Pancreas (tissue), 10 donors: ENCODE measurements around the gene COPS6. TPM values are rescaled to one million over a fixed set of nuclear protein-coding genes. Genes with fewer than 3 reads are reported as not detected.

Experiments
- ATAC-seq, 4 donors: fragments of 200-7000 bp; cut with Tn5 transposase; one replicate each; pipeline versions ENCODE4 v1.8.0 to v1.9.1; 2020; ENCODE audit warnings: mild to moderate bottlenecking in 4 of 4, moderate library complexity in 4 of 4
- DNase-seq, 6 donors: peaks; one replicate each; pipeline ENCODE4 v3.0.0-alpha.2; 2020
- FAIRE-seq: peaks from 2 replicates; lab custom pipeline; 2012; peaks lifted over from hg19 to GRCh38; lab: Jason Lieb, UNC
- H3K27ac ChIP-seq, 4 donors: fragments of 200-600 bp; sonication (generic); 1 replicate in 3 of 4; 2 replicates in 1 of 4; pipeline versions ENCODE4 v1.5.0 to v1.8.0; 2020
- H3K27me3 ChIP-seq, 4 donors: fragments of 200-600 bp; one replicate each; pipeline ENCODE4 v1.8.0; 2021
- H3K36me3 ChIP-seq, 3 donors: fragments of 200-600 bp; sonication (generic) in 1 of 3; one replicate each; pipeline versions ENCODE4 v1.5.0 to v1.8.0; 2020 to 2021
- H3K4me1 ChIP-seq, 3 donors: fragments of 200-600 bp; one replicate each; pipeline ENCODE4 v1.8.0; 2021
- H3K4me3 ChIP-seq, 4 donors: fragments of 200-600 bp; sonication (generic) in 2 of 4; one replicate each; pipeline versions ENCODE4 v1.5.0 to v1.8.0; 2020 to 2021
- H3K9me3 ChIP-seq, 4 donors: fragments of 200-600 bp; one replicate each; pipeline ENCODE4 v1.8.0; 2021
- CTCF ChIP-seq, 4 donors: fragments of 200-600 bp; sonication (generic) in 3 of 4; IDR thresholded peaks; one replicate each; pipeline versions ENCODE4 v1.5.0 to v1.8.0; 2021; ENCODE audit warnings: antibody characterized with exemption in 4 of 4
- WGBS, 2 donors: extraction: QIAGEN DNeasy Blood & Tissue Kit; methylation state at CpG; one replicate each; pipeline ENCODE4 v1.1.7; 2013; 5-methylcytosine and 5-hydroxymethylcytosine counted together
- intact Hi-C, 3 donors: fragments of 100-400 bp; cut with DNase I; formaldehyde crosslinking; loops; one replicate each; pipeline versions ENCODE4 v1.11.1 to v1.14.2; 2022
- polyA plus RNA-seq, 2 donors: library from polyadenylated mRNA; stranded (reverse); fragments of 200-250 nt; gene quantifications; one replicate each; pipeline ENCODE4 v1.2.3, GENCODE V29; 2013
- total RNA-seq, 6 donors: library from RNA; stranded (reverse); fragmentation: NEBNext Ultra II Directional in 4 of 6; extraction: Animal tissue kit (Norgen Biotek cat#: 25700) in 4 of 6; gene quantifications; one replicate each; pipeline versions ENCODE4 v1.2.1 to v1.2.4, GENCODE V29; 2021 to 2023
- donor health status: healthy with polysubstance abuse.
- donor health status: DM: no; HTN: no; CAD: no; lungs with moderate emphysema.
- donor health status: DM: no; HTN: no; CAD: no.
- donor health status: control.
- donor health status: control.
- donor health status: Bipolar disorder and iron deficiency.
- donor health status: DM: yes; HTN: yes; CAD: no.
- donor health status: DM: no; HTN: no; CAD: no.
- donor health status: DM: no; HTN: no; CAD: no.
- donor health status: DM: yes; HTN: yes; CAD: no.

The COPS6 gene
- total and polyA plus RNA-seq, 8 donors: 34.6 to 82.0 (median 40.5) TPM

DNA sequence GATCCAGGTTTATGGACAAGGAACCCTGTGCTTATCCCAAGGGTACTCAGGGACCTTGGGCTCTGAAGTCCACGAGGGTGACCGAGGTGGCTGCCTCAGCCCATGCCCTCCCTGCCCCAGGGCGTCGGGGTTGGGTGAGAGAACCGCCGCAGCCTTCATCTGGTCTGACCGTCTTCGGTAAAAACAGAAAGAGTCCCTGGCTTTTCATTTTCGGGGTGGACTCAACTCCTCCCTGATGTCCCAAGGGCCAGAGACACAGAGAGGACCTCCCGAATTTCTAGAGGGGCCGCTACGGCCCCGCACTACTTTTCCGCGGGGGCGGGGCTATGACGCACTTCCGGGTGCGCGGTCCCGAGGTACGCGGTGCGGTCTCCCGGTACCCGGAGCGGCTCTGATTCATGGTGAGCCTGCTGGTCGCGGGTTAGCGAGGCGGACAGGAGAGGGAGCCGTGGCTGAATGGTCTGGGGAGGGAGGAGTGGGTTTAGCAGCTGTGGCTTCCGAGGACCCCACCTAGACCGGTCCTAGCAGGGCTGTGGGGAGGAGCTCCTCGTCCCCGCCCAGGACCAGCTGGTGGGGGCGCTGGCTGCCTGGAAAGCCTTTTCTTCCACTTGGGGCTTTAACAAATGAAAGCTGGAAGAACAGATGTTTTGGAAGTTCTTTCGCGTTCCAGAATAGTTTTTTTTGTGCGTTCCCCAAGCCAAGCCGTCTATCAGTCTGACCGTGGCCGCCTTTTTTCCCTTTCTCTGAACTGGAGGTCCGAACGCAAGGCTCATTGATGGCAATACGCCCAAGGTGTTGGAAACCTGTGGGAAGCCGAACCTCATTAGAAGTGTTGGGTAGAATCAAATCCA lies 39.1 kb upstream of the COPS6 start, which contains the start of gene ZSCAN21:
ZSCAN21 (plus strand) TSS at position 334 of the 851 bp plus-strand sequence. CDS start 7,233 bp downstream, outside the sequence.
- no peaks in the 10 kb centered on the region for H3K36me3 ChIP-seq
- TF ChIP-seq CTCF (IDR thresholded peaks at IDR 0.05): no peak
- FAIRE-seq (no peak), DNase-seq (peak; percentile 81 to 93 (median 86)), ATAC-seq (peak; percentile 90 to 96 (median 91))
- H3K27ac ChIP-seq: peak within 1 kb of the TSS; percentile 92 to 94 (median 94)
- peaks cover 0 to 10% (median 7%) of the 10 kb centered on the region in 3 donors for H3K4me1 ChIP-seq
- no peaks in the 10 kb centered on the region for H3K9me3 ChIP-seq
- intact Hi-C loops: loop anchor here in 1 of 3 donors (10.0 kb wide), 1 partner anchor 125 kb away; the partner anchor contains the start of gene GJC3
- H3K4me3 ChIP-seq: peak within 1 kb of the TSS; percentile 61 to 88 (median 80)
- H3K27me3 ChIP-seq: no peaks in the 10 kb centered on the region
- 0% methylated on average over 47 of the region's 47 CpGs for WGBS, 2 donors

- no peak overlapping the region for H3K27ac ChIP-seq
- no peak for TF ChIP-seq CTCF (IDR thresholded peaks at IDR 0.05)
- ATAC-seq: no peak
- H3K4me1 ChIP-seq: peaks cover 0 to 10% (median 7%) of the 10 kb centered on the region in 3 donors
- H3K4me3 ChIP-seq: no peak overlapping the region
- WGBS, 2 donors: 75 to 76% methylated on average over 3 of the region's 3 CpGs
- no peak for FAIRE-seq
- DNase-seq: no peak
- no peaks in the 10 kb centered on the region for H3K27me3 ChIP-seq
- intact Hi-C loops: loop anchor here in 1 of 3 donors (10.0 kb wide), 1 partner anchor 127 kb away; the partner anchor contains the start of gene GJC3
- no peaks in the 10 kb centered on the region for H3K36me3 ChIP-seq
- no peaks in the 10 kb centered on the region for H3K9me3 ChIP-seq
These were observed 37.2 kb upstream of the COPS6 start for GRCh38 chr7:100051611-100052010.

DNA sequence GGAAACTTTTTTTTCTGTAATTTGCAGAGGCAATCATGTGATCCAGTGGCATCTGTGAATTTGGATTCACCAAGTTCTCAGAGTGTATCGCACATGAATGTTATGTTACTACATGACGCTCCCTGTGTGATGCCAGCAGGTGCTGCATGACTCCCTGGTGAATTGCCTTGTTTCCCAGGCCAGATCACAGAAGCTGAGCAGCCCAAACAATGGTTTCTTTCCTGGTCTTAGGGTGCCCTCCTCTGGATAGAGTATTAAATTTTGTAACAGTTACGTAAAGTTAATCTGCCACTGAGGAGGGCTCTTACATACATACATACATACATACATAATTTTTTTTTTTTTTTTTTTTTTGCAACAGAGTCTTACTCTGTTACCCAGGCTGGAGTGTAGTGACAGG lies 35.6 kb upstream of the COPS6 start:
- peaks cover 0 to 10% (median 7%) of the 10 kb centered on the region in 3 donors for H3K4me1 ChIP-seq
- peak; percentile 69 to 85 (median 75) for ATAC-seq
- FAIRE-seq: no peak
- no peak overlapping the region for H3K27ac ChIP-seq
- WGBS, 2 donors: 10 to 20% methylated on average over 3 of the region's 3 CpGs
- no peaks in the 10 kb centered on the region for H3K27me3 ChIP-seq
- intact Hi-C loops: loop anchor here in 1 of 3 donors (10.0 kb wide), 1 partner anchor 128 kb away; the partner anchor contains the start of gene GJC3
- no peak overlapping the region for H3K4me3 ChIP-seq
- peaks cover 0 to 9% (median 6%) of the 10 kb centered on the region in 3 donors for H3K36me3 ChIP-seq
- no peaks in the 10 kb centered on the region for H3K9me3 ChIP-seq
- peak in 5 of 6 donors; percentile 59 to 80 (median 67) for DNase-seq
- peak in 2 of 4 donors; percentile 11 to 13 for TF ChIP-seq CTCF (IDR thresholded peaks at IDR 0.05)

GRCh38 chr7:100057006-100057405 lies 31.8 kb upstream of the COPS6 start:
- Histone ChIP-seq H3K36me3 (peaks cover 0 to 19% (median 10%) of the 10 kb centered on the region in 3 donors), H3K4me3 (no peak overlapping the region), H3K4me1 (no peaks in the 10 kb centered on the region), H3K27ac (no peak overlapping the region), H3K27me3 (no peaks in the 10 kb centered on the region), H3K9me3 (no peaks in the 10 kb centered on the region)
- no peak for TF ChIP-seq CTCF (IDR thresholded peaks at IDR 0.05)
- intact Hi-C loops: loop anchor here in 1 of 3 donors (5.0 to 10.0 kb wide), 2 partner anchors 65 to 132 kb away; partner anchors contain the start of gene GJC3
- ATAC-seq (no peak), FAIRE-seq (no peak), DNase-seq (no peak)
- WGBS, 2 donors: 88 to 94% methylated on average over 10 of the region's 10 CpGs
